T47D (cell line): ENCODE data around the gene UBAC2.

Source experiments
- DNase-seq, 2 experiments: peaks; one replicate each; pipeline versions ENCODE4 v3.0.0 to v3.0.0-alpha.2; 2011 to 2012; ENCODE audit warnings: low read depth in 1 of 2, low spot score in 1 of 2
- JUND ChIP-seq: IDR thresholded peaks from 2 replicates; pipeline ENCODE4 v1.6.1; 2012; ENCODE audit warnings: low read depth
- in situ Hi-C: cut with HindIII; loops from 2 replicates; pipeline ENCODE4 v1.10.0; 2016; ENCODE audit warnings: low sequenced_read_pairs, low pct_unique_long_range_greater_than_20kb

UBAC2 gene

DNA sequence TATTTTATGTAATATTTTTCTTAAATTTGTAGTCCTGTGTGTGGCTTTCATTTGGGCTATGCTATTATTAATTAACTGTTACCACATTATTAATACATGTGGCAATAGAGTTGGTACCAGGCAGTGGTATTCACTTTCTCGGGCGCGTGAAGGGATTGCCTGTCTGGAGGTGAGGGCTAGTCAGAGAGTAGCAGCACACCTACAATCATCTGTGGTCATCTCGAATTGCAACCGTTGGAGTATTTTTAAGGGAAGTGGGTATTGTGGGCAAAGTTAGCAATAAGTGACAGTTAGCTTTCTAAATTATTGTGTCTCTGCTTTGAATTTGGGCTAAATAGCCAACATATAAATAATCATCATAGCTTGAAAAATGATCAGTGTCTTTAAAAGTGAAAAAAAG, 77.5 kb downstream of the UBAC2 start:
- in situ Hi-C loops = no loop called here
- no peak for TF ChIP-seq JUND
- no peak for DNase-seq

DNA sequence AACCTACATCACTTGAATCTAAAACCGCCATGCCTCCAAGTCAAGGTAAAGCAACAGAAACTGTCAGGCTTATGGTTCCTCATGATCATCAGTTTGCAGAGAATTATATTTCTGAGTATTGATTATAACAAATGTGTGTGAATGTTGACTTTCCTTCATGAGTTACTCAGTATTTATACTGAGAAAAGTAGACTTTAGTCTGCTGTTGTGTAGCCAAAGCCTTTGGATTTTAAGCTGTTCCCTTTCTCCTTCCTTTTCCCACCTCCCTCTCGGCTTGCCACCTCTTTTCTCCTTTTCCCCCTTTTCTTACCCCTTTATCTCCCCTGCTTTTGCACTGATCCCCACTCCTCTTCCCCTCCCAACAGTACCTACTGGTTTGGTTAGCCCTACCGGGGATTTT, 78.2 kb downstream of the UBAC2 start:
- DNase-seq = no peak
- in situ Hi-C loops = no loop called here
- no peak for TF ChIP-seq JUND

DNA sequence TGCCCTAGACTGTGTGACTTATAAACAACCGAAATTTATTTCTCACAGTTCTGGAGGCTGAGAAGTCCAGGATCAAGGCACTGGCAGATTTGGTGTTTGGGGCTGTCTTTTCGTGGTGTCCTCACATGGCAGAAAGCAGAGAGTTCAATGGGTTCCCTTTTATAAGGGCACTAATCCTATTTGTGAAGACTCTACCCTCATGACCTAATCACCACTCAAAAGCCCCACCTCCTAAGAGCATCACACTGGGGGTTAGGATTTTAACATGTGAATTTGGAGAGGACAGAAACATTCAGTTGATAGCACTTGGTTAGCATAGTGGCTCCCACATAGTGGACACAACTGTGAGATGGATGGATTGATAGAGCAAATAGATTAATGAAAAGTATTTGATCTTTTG, 79.0 kb downstream of the UBAC2 start:
- no peak for TF ChIP-seq JUND
- no peak for DNase-seq
- in situ Hi-C loops = no loop called here

- in situ Hi-C loops = no loop called here
- no peak for DNase-seq
- no peak for TF ChIP-seq JUND
These were observed 79.5 kb downstream of the UBAC2 start for GRCh38 chr13:99280166-99280565.

GRCh38 chr13:99281811-99282263, 81.2 kb downstream of the UBAC2 start:
- no peak for TF ChIP-seq JUND
- in situ Hi-C loops = no loop called here
- no peak for DNase-seq

GRCh38 chr13:99282264-99283231, 81.9 kb downstream of the UBAC2 start:
- in situ Hi-C loops = no loop called here
- DNase-seq = no peak

GRCh38 chr13:99285432-99286182, 85.0 kb downstream of the UBAC2 start:
- no peak for DNase-seq
- TF ChIP-seq JUND = no peak

More at GRCh38 chr13:99282264-99283231, 81.9 kb downstream of the UBAC2 start:
- TF ChIP-seq JUND = no peak

GRCh38 chr13:99287551-99287950, 86.9 kb downstream of the UBAC2 start:
- in situ Hi-C loops = no loop called here
- no peak for TF ChIP-seq JUND
- no peak for DNase-seq

More at GRCh38 chr13:99285432-99286182, 85.0 kb downstream of the UBAC2 start:
- in situ Hi-C loops = no loop called here

DNA sequence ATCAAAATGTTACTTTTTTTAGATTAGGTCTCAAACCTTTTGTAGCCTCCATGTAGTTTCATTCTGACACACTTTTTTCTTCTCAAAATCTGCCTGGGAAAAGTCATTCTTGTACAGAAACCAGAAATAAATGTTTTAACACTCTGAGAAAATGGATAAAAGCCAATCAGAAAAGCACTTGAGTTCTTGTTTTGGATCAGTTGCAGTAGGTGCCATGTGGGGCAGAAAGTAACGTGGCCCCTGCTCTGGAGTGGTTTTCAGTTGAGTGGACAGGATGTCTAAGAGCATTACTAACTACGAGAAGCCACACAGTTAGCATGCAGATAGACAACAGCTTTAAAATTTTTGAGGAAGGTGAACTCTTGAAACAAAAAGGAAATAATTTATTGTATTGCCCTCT, 87.4 kb downstream of the UBAC2 start:
- no peak for DNase-seq
- no peak for TF ChIP-seq JUND
- in situ Hi-C loops = no loop called here

DNA sequence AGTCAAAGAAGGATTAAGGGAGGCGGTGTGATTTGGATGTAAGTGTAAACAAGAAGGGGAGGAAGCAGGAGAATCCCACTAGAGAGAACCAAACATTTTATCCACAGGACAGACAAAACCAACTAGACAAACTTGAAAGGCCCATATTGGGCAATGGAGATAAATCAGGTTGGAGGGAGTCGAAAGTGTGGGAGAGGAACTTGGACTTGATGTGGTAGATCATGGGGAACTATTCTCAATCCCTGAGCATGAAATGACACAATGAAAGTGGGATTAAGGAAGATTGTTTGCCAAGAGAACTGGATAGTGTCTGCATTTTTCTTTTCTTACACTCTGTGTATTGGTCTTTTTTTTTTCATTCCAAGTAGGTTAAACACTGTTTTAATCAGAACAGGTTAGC, 88.6 kb downstream of the UBAC2 start:
- in situ Hi-C loops = no loop called here
- no peak for TF ChIP-seq JUND
- DNase-seq = no peak

- no peak for TF ChIP-seq JUND
- in situ Hi-C loops = no loop called here
- DNase-seq = no peak
These were observed 89.2 kb downstream of the UBAC2 start for GRCh38 chr13:99289674-99290337.

DNA sequence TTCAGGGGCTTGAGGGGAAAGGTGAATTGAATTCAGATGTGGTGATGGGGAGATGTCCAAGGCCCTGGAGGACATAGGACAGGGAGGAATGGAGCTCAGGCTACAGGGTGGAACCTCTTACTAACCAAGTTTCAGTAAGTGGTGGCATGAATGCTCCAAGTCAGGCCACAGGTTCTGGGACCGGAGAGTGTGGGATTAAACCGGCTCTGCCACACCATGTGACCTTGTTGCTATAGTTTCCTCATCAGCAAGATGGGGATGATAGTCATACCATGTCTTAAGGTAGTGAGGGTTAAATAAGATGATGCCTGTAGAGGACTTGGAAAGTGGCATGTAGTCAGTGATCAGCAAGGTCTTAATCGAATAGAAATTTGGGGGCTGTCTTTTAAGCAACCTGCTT, 90.2 kb downstream of the UBAC2 start:
- DNase-seq = peak in 1 of 2 experiments; percentile 1
- TF ChIP-seq JUND = no peak
- in situ Hi-C loops = no loop called here
